ENCODE data around the gene SHPK.
"Not testable (repeated sequence)": the region's sequence is repeated elsewhere in the genome, so short reads cannot be mapped to it uniquely, and the experiment has no call there.

Gene SHPK

GRCh38 chr17:3594051-3594800 is 41.8 kb downstream of the SHPK start:
- DNase-seq (ENCODE audit: low read depth in 4 of 4, low spot score in 1 of 4): no peak

GRCh38 chr17:3593384-3593783 is 42.7 kb downstream of the SHPK start:
- DNase-seq (ENCODE audit: low read depth in 4 of 4, low spot score in 1 of 4): no peak

GRCh38 chr17:3592216-3592860 is 43.7 kb downstream of the SHPK start:
- no peak for DNase-seq (ENCODE audit: low read depth in 4 of 4, low spot score in 1 of 4)

GRCh38 chr17:3590768-3591167 is 45.3 kb downstream of the SHPK start:
- DNase-seq (ENCODE audit: low read depth in 4 of 4, low spot score in 1 of 4): no peak

- DNase-seq (ENCODE audit: low read depth in 4 of 4, low spot score in 1 of 4): no peak
Measured at GRCh38 chr17:3590231-3590630, 45.8 kb downstream of the SHPK start.

GRCh38 chr17:3589784-3590183 is 46.3 kb downstream of the SHPK start:
- DNase-seq (ENCODE audit: low read depth in 4 of 4, low spot score in 1 of 4): no peak

- no peak for DNase-seq (ENCODE audit: low read depth in 4 of 4, low spot score in 1 of 4)
Measured at GRCh38 chr17:3585826-3586225, 50.2 kb downstream of the SHPK start.

GRCh38 chr17:3583456-3583855 is 52.6 kb downstream of the SHPK start:
- no peak for DNase-seq (ENCODE audit: low read depth in 4 of 4, low spot score in 1 of 4)

- no peak for DNase-seq (ENCODE audit: low read depth in 4 of 4, low spot score in 1 of 4)
Measured at GRCh38 chr17:3582915-3583314, 53.1 kb downstream of the SHPK start.

GRCh38 chr17:3578667-3579066 is 57.4 kb downstream of the SHPK start:
- DNase-seq (ENCODE audit: low read depth in 4 of 4, low spot score in 1 of 4): not testable (repeated sequence)

GRCh38 chr17:3576970-3577369 is 59.1 kb downstream of the SHPK start:
- no peak for DNase-seq (ENCODE audit: low read depth in 4 of 4, low spot score in 1 of 4)

- no peak for DNase-seq (ENCODE audit: low read depth in 4 of 4, low spot score in 1 of 4)
Measured at GRCh38 chr17:3575511-3575910, 60.5 kb downstream of the SHPK start.

- no peak for DNase-seq (ENCODE audit: low read depth in 4 of 4, low spot score in 1 of 4)
Measured at GRCh38 chr17:3574231-3574630, 61.8 kb downstream of the SHPK start.

- DNase-seq (ENCODE audit: low read depth in 4 of 4, low spot score in 1 of 4): no peak
Measured at GRCh38 chr17:3573246-3574100, 62.6 kb downstream of the SHPK start.

GRCh38 chr17:3572231-3572630 is 63.8 kb downstream of the SHPK start:
- DNase-seq (ENCODE audit: low read depth in 4 of 4, low spot score in 1 of 4): no peak

- DNase-seq (ENCODE audit: low read depth in 4 of 4, low spot score in 1 of 4): no peak
Measured at GRCh38 chr17:3571043-3571900, 64.8 kb downstream of the SHPK start.

- no peak for DNase-seq (ENCODE audit: low read depth in 4 of 4, low spot score in 1 of 4)
Measured at GRCh38 chr17:3569534-3570137, 66.4 kb downstream of the SHPK start.

- DNase-seq (ENCODE audit: low read depth in 4 of 4, low spot score in 1 of 4): no peak
Measured at GRCh38 chr17:3566551-3566950, 69.5 kb downstream of the SHPK start.

- DNase-seq (ENCODE audit: low read depth in 4 of 4, low spot score in 1 of 4): no peak
Measured at GRCh38 chr17:3565143-3565542, 70.9 kb downstream of the SHPK start.

- not testable (repeated sequence) for DNase-seq (ENCODE audit: low read depth in 4 of 4, low spot score in 1 of 4)
Measured at GRCh38 chr17:3564241-3564640, 71.8 kb downstream of the SHPK start.

GRCh38 chr17:3559270-3559645 is 76.8 kb downstream of the SHPK start:
- no peak for DNase-seq (ENCODE audit: low read depth in 4 of 4, low spot score in 1 of 4)

All from stimulated activated CD4-positive, alpha-beta T cell treated with anti-CD3 and anti-CD28 coated beads, Interleukin-1b, Interleukin-23, amount 100 ng/mL, for 24 hours (primary cell).